GM12878 (cell line): ENCODE data around the gene BRD1. TPM values are rescaled to one million over a fixed set of nuclear protein-coding genes. Genes with fewer than 3 reads are reported as not detected.
"Not testable (repeated sequence)": the region's sequence is repeated elsewhere in the genome, so short reads cannot be mapped to it uniquely, and the experiment has no call there.

ENCODE experiments used
- ATAC-seq: fragments of 200-7000 bp; cut with Tn5 transposase; 3 replicates; pipeline ENCODE4 v1.9.1; 2020; ENCODE audit warnings: mild to moderate bottlenecking, moderate library complexity
- BruUV-seq: library from RNA; stranded (reverse); fragments of 400-500 nt; replicated peaks from 2 replicates; lab custom pipeline; 2021; lab: Mats Ljungman, UMichigan
- CTCF ChIA-PET: fragments of 300-600 bp; sonication (Branson Sonifier 250); formaldehyde crosslinking; extraction: SDS; loops from one replicate; lab custom pipeline; 2021; ENCODE audit warnings: inconsistent platforms; lab: Yijun Ruan, JAX
- POLR2A ChIA-PET: fragments of 350-600 bp; formaldehyde crosslinking; extraction: SDS; loops from one replicate; lab custom pipeline; 2021; ENCODE audit warnings: inconsistent platforms; lab: Charles Lee
- RAD21 ChIA-PET: fragments of 300-600 bp; sonication (Branson Sonifier 250); formaldehyde crosslinking; loops from one replicate; lab custom pipeline; 2023; ENCODE audit warnings: antibody characterized with exemption; ENCODE audit not compliant: unreplicated experiment; lab: Charles Lee
- SMC1A ChIA-PET: fragments of 300-600 bp; sonication (Branson Sonifier 250); formaldehyde crosslinking; loops from one replicate; lab custom pipeline; 2023; ENCODE audit not compliant: unreplicated experiment, uncharacterized antibody; lab: Charles Lee
- DNase-seq: peaks from one replicate; pipeline ENCODE4 v3.0.0-alpha.2; 2011; ENCODE audit warnings: low read depth, low spot score
- FAIRE-seq: peaks from 3 replicates; lab custom pipeline; 2011; peaks lifted over from hg19 to GRCh38; lab: Jason Lieb, UNC
- H2AFZ ChIP-seq: 2 replicates; pipeline ENCODE4 v1.6.0; 2011; ENCODE audit warnings: low read depth, low read length, control low read depth; ENCODE audit not compliant: control insufficient read depth
- H3K27ac ChIP-seq: 2 replicates; pipeline ENCODE4 v1.5.1; 2011; ENCODE audit warnings: control low read depth; ENCODE audit not compliant: control insufficient read depth, insufficient read depth
- H3K27me3 ChIP-seq, 2 experiments: replicated peaks in 1 of 2; 2 replicates each; pipeline versions ENCODE4 v1.6.0 to v1.6.1; 2011; ENCODE audit warnings: low read length in 1 of 2; ENCODE audit not compliant: control insufficient read depth in 2 of 2, insufficient read depth in 2 of 2
- H3K36me3 ChIP-seq, 2 experiments: 2 replicates each; pipeline ENCODE4 v1.5.1; 2011; ENCODE audit warnings: low read length in 1 of 2; ENCODE audit not compliant: control insufficient read depth in 2 of 2, insufficient read depth in 2 of 2
- H3K4me1 ChIP-seq: 2 replicates; pipeline ENCODE4 v1.6.1; 2011; ENCODE audit warnings: mild to moderate bottlenecking, low read length, moderate library complexity, mixed read lengths; ENCODE audit not compliant: control insufficient read depth, insufficient read depth
- H3K4me2 ChIP-seq: 2 replicates; pipeline ENCODE4 v1.6.0; 2011; ENCODE audit warnings: control low read depth; ENCODE audit not compliant: control insufficient read depth, insufficient read depth
- H3K4me3 ChIP-seq: fragments of 200-600 bp; sonication (generic); 2 replicates; pipeline ENCODE4 v1.5.1; 2016
- H3K79me2 ChIP-seq: 2 replicates; pipeline ENCODE4 v1.6.0; 2011; ENCODE audit warnings: low read length; ENCODE audit not compliant: control insufficient read depth, insufficient read depth
- H3K9ac ChIP-seq: 2 replicates; pipeline ENCODE4 v1.8.0; 2011; ENCODE audit warnings: low read length, control low read depth, mixed read lengths; ENCODE audit not compliant: control insufficient read depth, insufficient read depth
- H3K9me3 ChIP-seq: replicated peaks from 3 replicates; pipeline ENCODE4 v1.5.1; 2011; ENCODE audit warnings: mild to moderate bottlenecking, low read length; ENCODE audit not compliant: control insufficient read depth, insufficient read depth
- H4K20me1 ChIP-seq: 2 replicates; pipeline ENCODE4 v1.6.0; 2011; ENCODE audit not compliant: control insufficient read depth, insufficient read depth
- CEBPZ ChIP-seq: fragments of 150-350 bp; IDR thresholded peaks from 2 replicates; pipeline ENCODE4 v1.6.1; 2016; ENCODE audit warnings: low read depth, low read length
- ESRRA ChIP-seq: IDR thresholded peaks from 2 replicates; pipeline ENCODE4 v1.6.1; 2012; ENCODE audit warnings: mild to moderate bottlenecking, low read length, improper control_type of control experiment
- NFIC ChIP-seq: IDR thresholded peaks from 2 replicates; pipeline ENCODE4 v1.6.1; 2012; ENCODE audit warnings: low read depth, mild to moderate bottlenecking, inconsistent platforms, low read length, moderate library complexity
- USF2 ChIP-seq: IDR thresholded peaks from 2 replicates; pipeline ENCODE4 v1.6.1; 2011; ENCODE audit warnings: low read depth, low read length, improper control_type of control experiment, borderline replicate concordance
- WGBS: methylation state at CpG from one replicate; pipeline ENCODE4 v1.1.6; 2016; ENCODE audit warnings: low lambda C conversion rate; ENCODE audit not compliant: insufficient replicate concordance, insufficient coverage; ENCODE audit errors: missing lambda C conversion rate; 5-methylcytosine and 5-hydroxymethylcytosine counted together
- in situ Hi-C: fragments of 300-500 bp; cut with MboI; formaldehyde crosslinking; loops from 9 replicates; pipeline ENCODE4 v1.14.3; 2018; ENCODE audit warnings: mixed read lengths
- intact Hi-C: fragments of 100-400 bp; cut with micrococcal nuclease; formaldehyde crosslinking; loops from one replicate; pipeline ENCODE4 v1.14.2; 2022; ENCODE audit not compliant: unreplicated experiment
- polyA plus RNA-seq, 11 experiments: library from polyadenylated mRNA; depleted of rRNA in 4 of 11; unstranded in 6 of 11; stranded (reverse) in 5 of 11; fragments of >200 nt; fragmentation: Nextera tagmentation in 4 of 11; fragmentation: Illumina TruSeq in 1 of 11; extraction: Ambion mirVana in 4 of 11; extraction: Trizol in 1 of 11; gene quantifications; 1 replicate in 1 of 11; 2 replicates in 10 of 11; pipeline versions ENCODE4 v1.2.1 to v1.2.3, GENCODE V29; 2011 to 2016; ENCODE audit warnings: inconsistent platforms in 2 of 11, missing spikeins in 2 of 11, low read depth in 1 of 11
- total RNA-seq, 4 experiments: library from RNA; depleted of rRNA in 3 of 4; stranded (reverse); fragments of >200 nt in 3 of 4; fragmentation: Illumina TruSeq in 1 of 4; extraction: Trizol in 1 of 4; gene quantifications; 2 replicates each; pipeline versions ENCODE4 v1.2.1 to v1.2.3, GENCODE V29; 2013 to 2021

Gene BRD1
- total and polyA plus RNA-seq, 10 of the 15 experiments (the other 5 are each of a cell fraction or from before 2014, with no cell fraction given): 0.90 to 26.4 (median 7.1) TPM

GRCh38 chr22:49783036-49783746 is 44.5 kb downstream of the BRD1 start (continued):
- TF ChIP-seq CEBPZ (no peak), ESRRA (no peak), USF2 (no peak), NFIC (no peak)
- TF ChIP-seq, all 136 proteins: peak for 0

GRCh38 chr22:49781886-49782285 is 45.8 kb downstream of the BRD1 start:
- H3K27ac ChIP-seq, H3K9me3 ChIP-seq, in situ Hi-C loops, H3K79me2 ChIP-seq, CTCF ChIA-PET, H3K27me3 ChIP-seq, H3K4me2 ChIP-seq, H4K20me1 ChIP-seq, H2AFZ ChIP-seq, RAD21 ChIA-PET, DNase-seq, H3K4me1 ChIP-seq, H3K4me3 ChIP-seq, ATAC-seq, POLR2A ChIA-PET, intact Hi-C loops, SMC1A ChIA-PET, H3K9ac ChIP-seq, FAIRE-seq, BruUV-seq: not testable (repeated sequence)
- WGBS: 97% methylated on average over 21 of the region's 21 CpGs
- peaks cover 6 to 36% of the 10 kb centered on the region in 2 experiments for H3K36me3 ChIP-seq
